ENCODE data around the gene MTPN.

Gene MTPN

GRCh38 chr7:135956393-135956792 lies 20.8 kb downstream of the MTPN start:
- no peak for DNase-seq (ENCODE audit: low spot score)

GRCh38 chr7:135950972-135951371 lies 26.2 kb downstream of the MTPN start:
- no peak for DNase-seq (ENCODE audit: low spot score)

GRCh38 chr7:135950429-135950828 lies 26.7 kb downstream of the MTPN start:
- no peak for DNase-seq (ENCODE audit: low spot score)

- DNase-seq (ENCODE audit: low spot score), result no peak
These were observed 30.7 kb downstream of the MTPN start for GRCh38 chr7:135946289-135947055.

DNA sequence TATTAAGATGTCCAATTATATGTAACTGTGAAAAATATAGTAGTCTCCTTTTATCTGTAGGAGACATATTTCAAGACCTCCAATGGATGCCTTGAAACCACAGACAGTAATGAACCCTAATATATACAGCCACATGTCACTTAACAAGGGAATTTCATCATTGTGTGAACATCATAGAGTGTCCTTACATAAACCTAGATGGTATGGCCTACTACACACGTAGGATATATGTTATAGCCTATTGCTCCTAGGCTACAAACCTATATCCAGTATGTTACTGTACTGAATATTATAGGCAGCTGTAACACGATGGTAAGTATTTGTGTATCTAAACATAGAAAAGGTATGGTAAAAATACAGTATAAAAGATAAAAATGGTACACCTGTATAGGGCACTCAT lies 32.4 kb downstream of the MTPN start:
- no peak for DNase-seq (ENCODE audit: low spot score)

DNA sequence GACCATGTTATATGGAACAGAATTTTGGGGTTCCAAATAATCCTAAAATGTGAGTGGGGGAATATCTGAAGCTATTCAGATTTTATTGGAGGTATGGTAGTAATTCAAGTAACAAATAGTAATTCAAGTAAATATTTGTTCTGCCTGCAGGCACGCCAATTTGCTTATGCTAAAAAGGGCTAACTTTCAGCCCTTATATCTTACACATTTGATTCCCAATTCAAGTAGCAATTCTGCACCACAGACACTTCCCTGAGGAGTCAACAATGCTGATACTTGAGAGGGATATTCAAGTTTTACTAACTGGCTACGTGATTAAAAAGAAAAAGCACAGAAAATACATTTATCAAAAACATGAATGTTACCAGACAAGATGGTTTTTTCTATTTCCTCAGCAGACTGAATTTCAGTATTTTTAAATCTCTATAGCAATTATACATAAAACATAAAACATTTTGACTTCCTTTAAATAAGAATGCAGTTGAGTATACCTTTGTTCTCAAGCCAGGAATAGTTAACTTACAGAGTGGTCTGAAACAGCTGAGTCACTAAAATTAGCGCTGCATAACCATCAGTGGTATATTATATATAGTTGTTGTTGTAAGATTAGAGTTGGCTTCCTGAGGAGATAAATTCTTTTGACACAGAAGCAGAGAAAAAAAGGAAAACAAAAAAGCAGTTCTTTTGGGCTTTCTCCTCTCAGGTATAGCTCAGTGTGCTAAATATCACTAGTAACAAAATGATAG lies 33.9 kb downstream of the MTPN start:
- DNase-seq (ENCODE audit: low spot score), result no peak

- no peak for DNase-seq (ENCODE audit: low spot score)
These were observed 34.5 kb downstream of the MTPN start for GRCh38 chr7:135942614-135943013.

DNA sequence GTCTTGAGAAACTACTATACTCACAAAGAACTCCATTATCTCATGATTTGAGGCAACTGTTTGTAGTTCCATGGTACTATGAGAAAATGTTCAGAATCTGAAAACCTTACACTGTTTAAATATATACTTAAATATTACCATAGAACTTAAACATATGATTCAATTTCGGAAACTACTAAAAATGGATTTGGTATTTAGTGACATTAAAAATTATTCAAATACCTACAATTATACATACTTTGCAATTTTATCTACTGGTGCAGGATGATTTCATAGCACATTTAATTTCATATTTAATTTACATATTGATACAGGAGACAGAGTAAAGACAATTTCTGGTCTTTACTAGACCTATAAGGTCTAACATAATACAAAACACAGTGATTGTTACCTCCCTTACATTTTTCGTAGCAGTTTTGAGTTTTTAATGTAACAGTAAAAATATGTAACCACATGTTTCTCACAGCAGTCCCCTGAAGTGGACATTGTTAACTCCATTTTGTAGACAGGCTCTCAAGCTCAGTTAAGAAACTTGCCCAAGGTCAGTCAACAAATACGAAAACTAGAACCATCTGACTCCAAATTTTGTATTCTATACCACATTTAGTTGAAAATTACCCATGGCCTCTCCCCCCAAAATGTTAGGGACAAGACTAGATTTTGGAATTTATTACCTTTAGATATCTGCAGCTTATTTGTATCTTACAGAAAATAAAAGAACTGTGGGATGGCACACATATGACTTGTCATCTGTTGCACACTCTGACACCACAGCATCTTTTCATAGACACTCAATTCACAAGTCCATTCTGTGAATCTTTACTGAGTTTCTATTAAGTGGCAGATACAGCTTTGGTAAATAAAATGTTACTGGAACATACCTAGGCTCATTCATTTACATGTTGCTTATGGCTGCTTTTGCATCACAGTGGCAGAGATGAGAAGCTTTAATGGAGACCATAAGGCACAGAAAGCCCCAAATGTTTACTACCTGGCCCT lies 36.8 kb downstream of the MTPN start:
- no peak for DNase-seq (ENCODE audit: low spot score)

- DNase-seq (ENCODE audit: low spot score), result no peak
These were observed 37.8 kb downstream of the MTPN start for GRCh38 chr7:135939261-135939812.

DNA sequence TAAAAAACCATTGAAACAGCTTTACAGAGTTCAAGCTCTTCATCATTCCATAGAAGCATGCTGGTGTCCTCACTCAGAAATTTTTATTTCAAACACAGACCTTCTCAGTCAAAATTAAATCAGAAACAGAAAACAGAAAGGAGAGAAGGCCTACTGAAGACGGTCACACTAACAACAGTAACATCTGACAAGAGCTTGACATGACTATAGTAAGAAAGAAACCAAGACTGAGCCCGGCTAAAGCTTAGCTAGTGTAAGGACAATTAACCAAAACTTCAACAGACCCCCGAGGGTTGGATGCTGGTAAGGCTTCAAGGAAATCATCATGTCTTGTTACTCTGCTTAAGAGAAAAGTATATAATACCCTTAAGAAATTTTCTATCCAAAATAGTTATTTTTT lies 38.6 kb downstream of the MTPN start:
- no peak for DNase-seq (ENCODE audit: low spot score)

DNA sequence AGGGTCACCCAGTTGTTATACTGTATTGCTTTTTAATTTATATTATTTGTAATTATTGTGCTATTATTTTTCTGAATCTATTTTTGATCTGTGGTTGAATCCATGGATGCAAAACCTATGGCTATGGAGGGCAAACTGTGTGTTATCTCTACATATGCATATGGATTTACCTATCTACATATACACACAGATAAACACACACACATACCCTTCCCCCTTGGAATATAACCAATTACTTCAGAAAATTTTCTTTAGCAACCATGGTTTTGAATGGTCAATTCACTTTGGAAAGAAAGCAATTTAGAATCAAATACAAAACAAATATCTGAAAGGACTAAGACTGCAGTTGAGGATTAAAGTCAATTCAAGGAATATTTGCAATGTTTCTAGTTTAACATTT lies 39.1 kb downstream of the MTPN start:
- DNase-seq (ENCODE audit: low spot score), result no peak

DNA sequence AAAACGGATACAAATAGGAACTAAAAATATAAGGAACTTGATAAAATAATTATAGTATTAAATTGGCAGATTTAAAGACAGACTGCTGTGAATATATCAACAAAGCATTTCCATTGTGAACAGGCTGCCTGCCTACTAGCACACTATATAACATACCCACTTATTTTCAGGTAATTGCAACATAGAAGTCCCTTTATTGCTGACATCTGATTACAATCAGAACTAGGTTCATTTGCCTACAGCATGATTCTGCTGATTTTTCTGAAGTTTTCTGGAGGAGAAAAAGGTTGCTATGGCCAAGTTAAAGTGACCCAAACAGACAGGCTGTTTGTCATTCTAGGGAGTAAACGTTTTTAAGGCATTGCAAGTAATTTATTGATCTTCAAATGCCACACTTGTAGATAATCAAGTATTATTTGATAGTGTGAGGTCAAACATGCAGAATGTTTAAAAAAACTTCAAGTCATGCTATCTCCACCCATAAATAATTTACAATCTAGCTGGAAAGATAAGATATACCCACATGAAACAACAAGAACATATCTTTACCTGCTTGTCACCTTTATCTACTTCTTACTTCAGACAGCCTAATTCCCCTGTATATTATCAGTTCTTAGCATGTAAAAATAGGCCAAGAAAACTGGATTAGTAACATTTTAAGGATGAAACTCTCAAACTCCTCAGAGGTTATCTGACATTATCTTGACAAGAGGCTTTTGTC lies 40.5 kb downstream of the MTPN start:
- no peak for DNase-seq (ENCODE audit: low spot score)

- no peak for DNase-seq (ENCODE audit: low spot score)
These were observed 42.5 kb downstream of the MTPN start for GRCh38 chr7:135934651-135935050.

GRCh38 chr7:135933509-135934188 lies 43.5 kb downstream of the MTPN start:
- DNase-seq (ENCODE audit: low spot score), result no peak

DNA sequence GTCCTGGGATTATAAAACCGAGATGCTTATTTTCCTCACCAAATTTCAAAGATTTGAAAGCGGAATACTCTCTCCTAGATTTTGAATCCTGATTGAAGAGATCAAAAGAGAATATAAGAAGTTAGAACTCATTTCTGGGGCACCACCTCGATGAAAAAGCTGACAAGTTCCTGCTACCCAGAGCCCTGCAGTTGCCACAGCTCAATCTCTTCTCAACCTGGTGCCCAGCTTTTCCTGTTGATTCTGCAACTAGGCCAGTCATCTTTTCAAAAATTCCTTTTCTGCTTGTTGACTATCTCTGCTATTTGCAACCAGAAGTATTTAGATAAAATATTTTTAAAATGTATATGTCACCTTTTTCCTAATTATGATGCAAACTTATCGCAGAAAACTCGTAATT lies 45.0 kb downstream of the MTPN start:
- no peak for DNase-seq (ENCODE audit: low spot score)

GRCh38 chr7:135930565-135931461 lies 46.3 kb downstream of the MTPN start:
- no peak for DNase-seq (ENCODE audit: low spot score)

GRCh38 chr7:135929722-135930141 lies 47.4 kb downstream of the MTPN start:
- no peak for DNase-seq (ENCODE audit: low spot score)

DNA sequence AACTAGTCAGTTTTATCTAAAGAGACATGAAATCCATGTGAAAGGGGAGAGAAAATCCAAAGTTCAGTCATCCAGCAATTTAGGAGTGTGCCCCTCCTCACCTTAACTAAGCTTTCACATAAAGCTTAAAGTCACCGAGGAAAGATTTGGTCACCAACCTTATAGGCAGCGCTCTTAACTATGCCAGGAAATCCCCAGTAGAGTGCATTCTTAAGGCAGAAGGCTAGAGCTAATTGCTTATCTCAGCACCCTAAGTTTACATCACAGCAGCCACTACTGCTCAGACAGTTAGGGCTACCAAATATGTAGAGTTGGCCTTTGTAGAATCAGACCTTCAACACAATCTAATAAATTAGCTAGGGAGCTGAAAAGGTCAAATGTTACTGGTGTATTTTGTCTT lies 47.9 kb downstream of the MTPN start:
- no peak for DNase-seq (ENCODE audit: low spot score)

DNA sequence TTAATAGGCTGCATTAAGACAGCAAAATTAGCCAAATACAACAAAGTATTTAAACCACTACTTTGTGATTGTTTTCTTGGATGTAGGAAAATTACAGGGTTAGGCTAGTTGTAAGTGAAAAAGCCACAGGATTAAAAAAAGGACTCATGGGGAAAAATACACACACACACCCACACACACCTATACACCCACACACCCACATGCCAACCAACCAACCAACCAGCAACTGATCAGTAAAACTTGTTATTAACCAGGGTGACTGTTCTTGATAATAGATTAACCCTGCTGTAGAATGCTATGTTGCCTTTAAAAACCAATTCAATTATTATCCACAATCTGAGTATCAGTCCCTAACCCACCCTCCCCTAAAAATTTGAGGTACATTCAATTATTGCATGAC lies 49.0 kb downstream of the MTPN start:
- DNase-seq (ENCODE audit: low spot score), result no peak

DNA sequence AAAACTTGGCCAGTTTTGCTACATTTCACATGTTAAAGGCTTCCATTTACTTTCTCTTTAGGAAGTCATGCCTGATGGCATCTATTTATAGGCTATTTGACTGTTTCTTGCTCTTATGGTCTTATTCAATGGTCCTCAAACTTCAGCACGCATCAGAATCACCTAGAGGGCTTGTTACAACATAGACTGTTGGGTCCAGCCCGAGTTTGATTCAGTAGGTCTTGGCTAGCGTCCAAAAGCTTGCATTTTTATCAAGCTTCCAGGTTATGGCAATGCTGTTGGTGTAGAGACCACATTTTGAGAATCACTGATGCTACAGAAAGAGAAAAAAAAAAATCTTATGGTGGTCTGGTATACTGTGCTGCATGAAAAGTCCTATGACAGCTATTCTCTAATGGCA lies 51.9 kb downstream of the MTPN start:
- no peak for DNase-seq (ENCODE audit: low spot score)
